Spleen (tissue), 7 donors: ENCODE results near the gene ELOVL3.

ENCODE experiments used
- CTCF ChIP-seq, 11 experiments: fragments of 200-600 bp in 7 of 11; fragments of 450-650 bp in 4 of 11; sonication (generic) in 4 of 11; IDR thresholded peaks in 8 of 11; conservative IDR thresholded peaks in 3 of 11; 1 replicate in 7 of 11; 2 replicates in 4 of 11; pipeline versions ENCODE4 v1.4.0 to v1.8.0; 2016 to 2021; ENCODE audit warnings: antibody characterized with exemption in 11 of 11, inconsistent platforms in 4 of 11, mild to moderate bottlenecking in 1 of 11
- POLR2A ChIP-seq, 3 donors: fragments of 450-650 bp; IDR thresholded peaks; one replicate each; pipeline ENCODE4 v1.5.1; 2017; ENCODE audit warnings: antibody characterized with exemption in 3 of 3, mild to moderate bottlenecking in 1 of 3
- donor health status: DM: no; HTN: no; CAD: no; lungs with moderate emphysema.
- donor health status: DM: no; HTN: no; CAD: no.
- donor health status: DM: no; HTN: no; CAD: no.

GRCh38 chr10:102233997-102234396, 7.9 kb downstream of the ELOVL3 start:
- TF ChIP-seq CTCF (IDR thresholded peaks at IDR 0.05 in 8 of 11, conservative IDR thresholded peaks at IDR 0.05 in 3 of 11), result no peak
- TF ChIP-seq POLR2A (IDR thresholded peaks at IDR 0.05), result no peak
